HL-60 (cell line): Measurements from ENCODE around the gene RERE.
A peak's percentile ranks its signal among the peaks of the same experiment; 100 is the strongest.

Experiments
- DNase-seq, 2 experiments: peaks; one replicate each; pipeline ENCODE4 v3.0.0-alpha.2; 2010 to 2020; ENCODE audit warnings: low read depth in 1 of 2, low spot score in 1 of 2
- H3K27ac ChIP-seq: fragments of 250-450 bp; sonication (Bioruptor Pico); replicated peaks from 2 replicates; pipeline ENCODE4 v1.5.1; 2020; ENCODE audit warnings: mild to moderate bottlenecking, moderate library complexity
- H3K27me3 ChIP-seq: fragments of 250-450 bp; sonication (Bioruptor Pico); 2 replicates; pipeline ENCODE4 v1.5.1; 2021; ENCODE audit warnings: mild to moderate bottlenecking, moderate library complexity; ENCODE audit not compliant: insufficient read depth, poor library complexity, severe bottlenecking
- H3K4me3 ChIP-seq: replicated peaks from 2 replicates; pipeline ENCODE4 v1.5.1; 2011; ENCODE audit warnings: mild to moderate bottlenecking, control low read depth, low read length; ENCODE audit not compliant: insufficient read depth
- GABPA ChIP-seq: IDR thresholded peaks from 2 replicates; pipeline ENCODE4 v1.6.1; 2012; ENCODE audit warnings: low read depth
- POLR2AphosphoS5 ChIP-seq: IDR thresholded peaks from 2 replicates; pipeline ENCODE4 v1.6.1; 2012; ENCODE audit warnings: low read depth
- REST ChIP-seq: IDR thresholded peaks from 2 replicates; pipeline ENCODE4 v1.6.1; 2012; ENCODE audit warnings: low read depth; ENCODE audit not compliant: insufficient replicate concordance
- SPI1 ChIP-seq: IDR thresholded peaks from 2 replicates; pipeline ENCODE4 v1.6.1; 2012; ENCODE audit warnings: low read depth, mild to moderate bottlenecking, borderline replicate concordance
- TF ChIP-seq, protein P1 (sequence below): IDR thresholded peaks from one replicate; pipeline ENCODE4 v1.5.1; 2011; ENCODE audit warnings: low read length, control low read depth, inconsistent platforms; ENCODE audit not compliant: insufficient read depth

RERE gene

DNA sequence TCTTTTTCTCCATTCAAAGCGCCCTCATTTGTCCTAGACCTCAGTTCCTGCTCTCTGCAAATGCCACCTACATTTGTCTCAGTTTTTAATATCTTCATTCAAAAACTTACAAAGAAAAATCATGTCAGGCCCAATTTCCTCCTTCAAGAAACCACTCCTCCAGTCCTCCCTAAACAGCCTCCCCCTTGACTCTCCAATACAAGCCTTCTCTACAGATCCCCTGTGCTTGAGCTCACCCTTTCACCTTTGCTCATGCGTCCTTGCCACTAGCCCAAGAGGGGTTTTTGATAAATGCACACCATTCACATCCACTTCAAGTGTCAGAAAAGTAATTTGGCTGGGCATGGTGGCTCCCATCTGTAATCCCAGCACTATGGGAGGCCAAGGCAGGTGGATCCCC is 140.6 kb downstream of the RERE start:
- TF ChIP-seq REST (no peak), GABPA (no peak), SPI1 (no peak), POLR2AphosphoS5 (no peak)
- TF ChIP-seq, protein P1, sequence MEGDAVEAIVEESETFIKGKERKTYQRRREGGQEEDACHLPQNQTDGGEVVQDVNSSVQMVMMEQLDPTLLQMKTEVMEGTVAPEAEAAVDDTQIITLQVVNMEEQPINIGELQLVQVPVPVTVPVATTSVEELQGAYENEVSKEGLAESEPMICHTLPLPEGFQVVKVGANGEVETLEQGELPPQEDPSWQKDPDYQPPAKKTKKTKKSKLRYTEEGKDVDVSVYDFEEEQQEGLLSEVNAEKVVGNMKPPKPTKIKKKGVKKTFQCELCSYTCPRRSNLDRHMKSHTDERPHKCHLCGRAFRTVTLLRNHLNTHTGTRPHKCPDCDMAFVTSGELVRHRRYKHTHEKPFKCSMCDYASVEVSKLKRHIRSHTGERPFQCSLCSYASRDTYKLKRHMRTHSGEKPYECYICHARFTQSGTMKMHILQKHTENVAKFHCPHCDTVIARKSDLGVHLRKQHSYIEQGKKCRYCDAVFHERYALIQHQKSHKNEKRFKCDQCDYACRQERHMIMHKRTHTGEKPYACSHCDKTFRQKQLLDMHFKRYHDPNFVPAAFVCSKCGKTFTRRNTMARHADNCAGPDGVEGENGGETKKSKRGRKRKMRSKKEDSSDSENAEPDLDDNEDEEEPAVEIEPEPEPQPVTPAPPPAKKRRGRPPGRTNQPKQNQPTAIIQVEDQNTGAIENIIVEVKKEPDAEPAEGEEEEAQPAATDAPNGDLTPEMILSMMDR: no peak

GRCh38 chr1:8676072-8676471 is 141.4 kb downstream of the RERE start:
- no peaks in the 10 kb centered on the region for H3K27me3 ChIP-seq
- no peak overlapping the region for H3K4me3 ChIP-seq
- H3K27ac ChIP-seq: no peak overlapping the region
- DNase-seq: no peak
- TF ChIP-seq SPI1: no peak
- no peak for TF ChIP-seq GABPA
- TF ChIP-seq, protein P1: no peak
- no peak for TF ChIP-seq REST
- no peak for TF ChIP-seq POLR2AphosphoS5

More for the DNA sequence above, 140.6 kb downstream of the RERE start:
- no peak overlapping the region for H3K4me3 ChIP-seq
- no peak overlapping the region for H3K27ac ChIP-seq
- DNase-seq: no peak
- no peaks in the 10 kb centered on the region for H3K27me3 ChIP-seq

DNA sequence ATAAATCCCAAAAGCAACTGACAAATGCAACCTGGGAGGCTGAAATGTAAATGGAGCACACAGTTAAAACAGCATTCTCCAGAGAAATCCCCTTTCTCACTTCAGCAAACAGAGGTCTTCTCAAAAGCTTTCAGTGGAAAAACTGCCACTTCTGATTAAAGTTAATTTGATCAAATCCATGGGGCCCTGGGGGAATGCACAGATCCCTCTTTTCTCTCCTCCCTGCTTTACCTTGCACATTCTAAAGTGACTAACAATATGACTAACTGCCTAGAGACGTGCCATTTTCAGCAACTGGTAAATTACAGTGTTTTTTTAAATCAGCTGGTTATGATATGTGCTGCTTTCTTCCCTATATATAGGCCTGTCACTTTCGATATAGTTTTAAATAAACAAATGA is 142.5 kb downstream of the RERE start:
- TF ChIP-seq POLR2AphosphoS5: no peak
- TF ChIP-seq SPI1: no peak
- TF ChIP-seq GABPA: no peak
- no peak for TF ChIP-seq REST
- TF ChIP-seq, protein P1: no peak
- no peak for DNase-seq
- peak overlapping the region; percentile 31 for H3K27ac ChIP-seq
- no peaks in the 10 kb centered on the region for H3K27me3 ChIP-seq
- H3K4me3 ChIP-seq: no peak overlapping the region
